Fibroblast of lung (primary cell): ENCODE measurements around the gene OTOS. TPM values are rescaled to one million over a fixed set of nuclear protein-coding genes. Genes with fewer than 3 reads are reported as not detected.

Experiments
- DNase-seq, 2 donors: peaks; one replicate each; pipeline versions ENCODE4 v3.0.0 to v3.0.0-alpha.2; 2010; ENCODE audit warnings: low read depth in 2 of 2
- H2AFZ ChIP-seq: 2 replicates; pipeline ENCODE4 v1.5.1; 2012; ENCODE audit warnings: low read length, control low read depth, inconsistent platforms
- H3K27ac ChIP-seq: 2 replicates; pipeline ENCODE4 v1.5.1; 2011; ENCODE audit warnings: low read length, control low read depth; ENCODE audit not compliant: insufficient read depth
- H3K27me3 ChIP-seq: 2 replicates; pipeline ENCODE4 v1.5.1; 2011; ENCODE audit warnings: mild to moderate bottlenecking, low read length; ENCODE audit not compliant: control insufficient read depth, insufficient read depth
- H3K36me3 ChIP-seq: 2 replicates; pipeline ENCODE4 v1.5.1; 2011; ENCODE audit warnings: low read length; ENCODE audit not compliant: control insufficient read depth, insufficient read depth
- H3K4me1 ChIP-seq: 2 replicates; pipeline ENCODE4 v1.5.1; 2011; ENCODE audit warnings: low read length; ENCODE audit not compliant: control insufficient read depth, insufficient read depth; ENCODE audit errors: extremely low read depth
- H3K4me2 ChIP-seq: 2 replicates; pipeline ENCODE4 v1.5.1; 2011; ENCODE audit warnings: low read length, control low read depth; ENCODE audit not compliant: insufficient read depth; ENCODE audit errors: extremely low read depth
- H3K4me3 ChIP-seq, 4 experiments: fragments of 200-600 bp in 1 of 4; sonication (generic) in 1 of 4; replicated peaks in 1 of 4; 2 replicates each; pipeline ENCODE4 v1.5.1; 2011 to 2016; ENCODE audit warnings: low read length in 4 of 4, low read depth in 3 of 4, mild to moderate bottlenecking in 3 of 4, control low read depth in 2 of 4, inconsistent platforms in 1 of 4, mixed read lengths in 1 of 4; ENCODE audit not compliant: insufficient read depth in 1 of 4; ENCODE audit errors: control extremely low read depth in 1 of 4
- H3K79me2 ChIP-seq: 2 replicates; pipeline ENCODE4 v1.5.1; 2012; ENCODE audit warnings: mild to moderate bottlenecking, low read length, inconsistent platforms; ENCODE audit not compliant: control insufficient read depth, insufficient read depth
- H3K9ac ChIP-seq: 2 replicates; pipeline ENCODE4 v1.5.1; 2011; ENCODE audit warnings: mild to moderate bottlenecking, low read length, control low read depth; ENCODE audit not compliant: insufficient read depth
- H3K9me3 ChIP-seq: 2 replicates; pipeline ENCODE4 v1.5.1; 2012; ENCODE audit warnings: low read depth, low read length; ENCODE audit not compliant: control insufficient read depth, insufficient read depth
- H4K20me1 ChIP-seq: 2 replicates; pipeline ENCODE4 v1.5.1; 2011; ENCODE audit warnings: low read length; ENCODE audit not compliant: control insufficient read depth, insufficient read depth; ENCODE audit errors: extremely low read depth
- EZH2 ChIP-seq: IDR thresholded peaks from 2 replicates; pipeline ENCODE4 v1.5.1; 2012; ENCODE audit warnings: low read length, control low read depth, mild to moderate bottlenecking; ENCODE audit errors: missing control alignments
- polyA plus RNA-seq, 2 donors: library from polyadenylated mRNA; depleted of rRNA in 1 of 2; stranded (reverse) in 1 of 2; unstranded in 1 of 2; fragments of >200 nt; gene quantifications; 2 replicates each; pipeline ENCODE4 v1.2.1, GENCODE V29; 2011 to 2012; ENCODE audit warnings: missing spikeins in 1 of 2
- total RNA-seq: library from RNA; depleted of rRNA; stranded (reverse); fragments of >200 nt; gene quantifications from 2 replicates; pipeline ENCODE4 v1.2.1, GENCODE V29; 2014
- TF ChIP-seq, protein P1 (sequence below), 2 donors: IDR thresholded peaks in 1 of 2; conservative IDR thresholded peaks in 1 of 2; 1 replicate in 1 of 2; 2 replicates in 1 of 2; pipeline ENCODE4 v1.5.1; 2011 to 2012; ENCODE audit warnings: low read length in 2 of 2, control low read depth in 1 of 2, inconsistent platforms in 1 of 2, low read depth in 1 of 2, mild to moderate bottlenecking in 1 of 2

OTOS gene
- total and polyA plus RNA-seq, 2 donors (not counting 1 experiment from before 2014, with no cell fraction given): not detected

DNA sequence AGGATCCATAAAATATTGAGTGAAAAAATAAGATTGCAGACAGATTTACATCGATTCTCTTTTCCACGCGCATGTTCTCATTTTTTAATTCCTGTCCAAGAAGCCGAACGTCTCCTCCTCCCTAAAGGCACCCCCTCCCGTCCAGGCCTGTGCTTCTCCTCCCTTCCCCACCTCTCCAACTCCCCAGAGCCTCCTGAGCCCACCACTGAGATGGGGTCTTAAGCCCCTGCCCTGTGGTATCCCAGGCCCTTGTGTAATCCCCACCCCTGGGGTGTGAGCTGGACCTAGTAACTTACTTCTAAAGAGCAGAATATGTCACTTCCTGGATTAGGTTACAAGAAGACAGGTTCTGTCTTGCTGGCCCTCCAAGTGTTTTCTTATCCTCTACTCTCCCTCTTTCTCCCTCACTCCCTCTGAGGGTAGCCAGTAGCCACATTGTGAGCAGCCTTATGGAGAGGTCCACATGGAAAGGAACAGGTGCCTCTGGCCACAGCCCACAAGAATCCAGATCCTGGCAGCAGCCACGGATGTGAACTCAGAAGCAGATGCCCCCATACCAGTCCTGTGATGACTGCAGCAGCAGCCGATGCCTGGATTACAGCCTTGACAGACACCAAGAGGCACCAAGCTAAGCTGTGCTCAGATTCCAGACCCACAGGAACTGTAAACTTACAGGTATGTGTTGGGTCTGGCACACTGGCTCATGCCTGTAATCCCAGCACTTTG lies 39.6 kb upstream of the OTOS start:
- Histone ChIP-seq H3K4me3 (no peak overlapping the region), H3K9me3 (no peaks in the 10 kb centered on the region), H4K20me1 (no peaks in the 10 kb centered on the region), H3K27ac (no peak overlapping the region), H3K4me1 (no peaks in the 10 kb centered on the region), H3K79me2 (no peaks in the 10 kb centered on the region), H3K4me2 (no peak overlapping the region), H3K27me3 (peaks cover 19% of the 10 kb centered on the region), H3K9ac (no peak overlapping the region), H3K36me3 (no peaks in the 10 kb centered on the region), H2AFZ (no peak overlapping the region)
- TF ChIP-seq, protein P1, sequence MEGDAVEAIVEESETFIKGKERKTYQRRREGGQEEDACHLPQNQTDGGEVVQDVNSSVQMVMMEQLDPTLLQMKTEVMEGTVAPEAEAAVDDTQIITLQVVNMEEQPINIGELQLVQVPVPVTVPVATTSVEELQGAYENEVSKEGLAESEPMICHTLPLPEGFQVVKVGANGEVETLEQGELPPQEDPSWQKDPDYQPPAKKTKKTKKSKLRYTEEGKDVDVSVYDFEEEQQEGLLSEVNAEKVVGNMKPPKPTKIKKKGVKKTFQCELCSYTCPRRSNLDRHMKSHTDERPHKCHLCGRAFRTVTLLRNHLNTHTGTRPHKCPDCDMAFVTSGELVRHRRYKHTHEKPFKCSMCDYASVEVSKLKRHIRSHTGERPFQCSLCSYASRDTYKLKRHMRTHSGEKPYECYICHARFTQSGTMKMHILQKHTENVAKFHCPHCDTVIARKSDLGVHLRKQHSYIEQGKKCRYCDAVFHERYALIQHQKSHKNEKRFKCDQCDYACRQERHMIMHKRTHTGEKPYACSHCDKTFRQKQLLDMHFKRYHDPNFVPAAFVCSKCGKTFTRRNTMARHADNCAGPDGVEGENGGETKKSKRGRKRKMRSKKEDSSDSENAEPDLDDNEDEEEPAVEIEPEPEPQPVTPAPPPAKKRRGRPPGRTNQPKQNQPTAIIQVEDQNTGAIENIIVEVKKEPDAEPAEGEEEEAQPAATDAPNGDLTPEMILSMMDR (conservative IDR thresholded peaks at IDR 0.05 in 1 of 2, IDR thresholded peaks at IDR 0.05 in 1 of 2; ENCODE audit: low read depth in 1 of 2, low read length in 2 of 2): no peak
- no peak for TF ChIP-seq EZH2
- no peak for DNase-seq

DNA sequence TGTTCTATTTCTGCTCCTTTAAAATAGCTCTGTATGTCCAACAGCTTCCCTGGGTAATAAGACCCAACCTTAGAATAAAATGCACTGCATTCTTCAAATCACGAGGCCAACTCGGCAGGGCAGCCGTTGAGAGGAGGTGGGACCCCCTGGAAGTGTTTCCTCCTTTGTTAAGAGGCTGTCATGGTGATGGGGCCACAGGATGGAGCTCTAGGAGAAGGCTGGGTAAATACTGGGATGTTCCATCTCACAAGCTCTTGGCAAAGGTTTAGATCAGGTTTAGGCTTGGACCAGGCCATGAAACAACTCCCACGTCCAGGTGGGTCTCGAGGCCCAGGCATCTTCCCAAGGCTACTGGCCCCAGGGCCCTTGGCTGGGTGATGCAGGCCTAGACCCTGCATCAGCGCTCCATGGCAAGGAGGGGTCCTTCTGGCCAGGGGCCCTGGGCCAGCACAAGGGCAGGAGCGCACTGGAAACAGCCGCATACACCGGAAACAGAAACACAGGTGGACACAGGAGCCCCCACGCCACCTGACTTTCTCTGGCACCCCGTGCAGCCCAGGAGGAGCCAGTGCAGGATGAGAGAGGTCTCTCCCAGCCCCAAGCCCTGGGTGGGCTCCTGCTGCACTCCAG lies 38.8 kb upstream of the OTOS start:
- Histone ChIP-seq H3K9me3 (no peaks in the 10 kb centered on the region), H3K36me3 (no peaks in the 10 kb centered on the region), H4K20me1 (no peaks in the 10 kb centered on the region), H3K27me3 (peaks cover 19% of the 10 kb centered on the region), H3K27ac (no peak overlapping the region), H2AFZ (no peak overlapping the region), H3K79me2 (no peaks in the 10 kb centered on the region), H3K4me2 (no peak overlapping the region), H3K4me1 (no peaks in the 10 kb centered on the region), H3K4me3 (no peak overlapping the region), H3K9ac (no peak overlapping the region)
- TF ChIP-seq EZH2: no peak
- TF ChIP-seq, protein P1 (conservative IDR thresholded peaks at IDR 0.05 in 1 of 2, IDR thresholded peaks at IDR 0.05 in 1 of 2; ENCODE audit: low read depth in 1 of 2, low read length in 2 of 2): no peak
- no peak for DNase-seq

DNA sequence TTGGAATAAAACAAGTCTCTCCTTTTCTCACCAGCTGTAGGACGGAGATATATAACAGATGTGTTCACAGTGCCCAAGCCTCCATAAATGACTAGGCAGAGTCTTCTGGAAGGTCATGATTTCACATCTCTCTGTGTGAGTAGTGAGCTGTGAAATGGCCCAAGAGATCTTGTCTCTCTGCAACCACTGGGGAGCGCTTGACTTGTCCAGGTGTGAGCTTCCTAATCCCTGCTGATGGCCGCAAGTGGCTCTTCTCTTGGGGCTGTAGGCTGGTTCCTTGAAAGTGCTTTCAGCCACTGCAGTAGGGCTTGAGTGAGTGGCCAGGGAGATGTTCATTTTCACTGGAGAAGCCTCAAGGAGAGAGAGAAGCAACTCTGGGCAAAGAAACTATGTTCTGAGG lies 38.1 kb upstream of the OTOS start:
- Histone ChIP-seq H3K27ac (no peak overlapping the region), H3K4me3 (no peak overlapping the region), H3K27me3 (peaks cover 19% of the 10 kb centered on the region), H2AFZ (no peak overlapping the region), H3K9ac (no peak overlapping the region), H4K20me1 (no peaks in the 10 kb centered on the region), H3K79me2 (no peaks in the 10 kb centered on the region), H3K4me2 (no peak overlapping the region), H3K36me3 (no peaks in the 10 kb centered on the region), H3K9me3 (no peaks in the 10 kb centered on the region), H3K4me1 (no peaks in the 10 kb centered on the region)
- TF ChIP-seq, protein P1 (conservative IDR thresholded peaks at IDR 0.05 in 1 of 2, IDR thresholded peaks at IDR 0.05 in 1 of 2; ENCODE audit: low read depth in 1 of 2, low read length in 2 of 2): no peak
- TF ChIP-seq EZH2: no peak
- DNase-seq: no peak
